ENCODE measurements around the gene CA5A.
"Not testable (repeated sequence)": the region's sequence is repeated elsewhere in the genome, so short reads cannot be mapped to it uniquely, and the experiment has no call there.

Gene CA5A

GRCh38 chr16:87869879-87870417 is 66.4 kb downstream of the CA5A start:
- not testable (repeated sequence) for H3K9me3 ChIP-seq (ENCODE audit: control insufficient read depth, insufficient read depth, low read length); H3K36me3 ChIP-seq (ENCODE audit: insufficient read depth, low read length)
- Histone ChIP-seq H3K4me1 (ENCODE audit: insufficient read depth, low read length) (peaks cover 14% of the 10 kb centered on the region), H3K9ac (ENCODE audit: low read depth, low read length) (peak overlapping the region; percentile 16; the same call in 1 of the 2 replicates)

GRCh38 chr16:87869061-87869878 is 67.1 kb downstream of the CA5A start, which contains the start of gene SLC7A5:
TSS of gene SLC7A5 (minus strand) at chr16:87869507. CDS start at chr16:87869422, 85 bp downstream.
- H3K36me3 ChIP-seq (ENCODE audit: insufficient read depth, low read length); H3K9me3 ChIP-seq (ENCODE audit: control insufficient read depth, insufficient read depth, low read length): not testable (repeated sequence)
- H3K4me1 ChIP-seq (ENCODE audit: insufficient read depth, low read length) = peaks cover 14% of the 10 kb centered on the region
- H3K9ac ChIP-seq (ENCODE audit: low read depth, low read length) = peak within 1 kb of the TSS; percentile 67

DNA sequence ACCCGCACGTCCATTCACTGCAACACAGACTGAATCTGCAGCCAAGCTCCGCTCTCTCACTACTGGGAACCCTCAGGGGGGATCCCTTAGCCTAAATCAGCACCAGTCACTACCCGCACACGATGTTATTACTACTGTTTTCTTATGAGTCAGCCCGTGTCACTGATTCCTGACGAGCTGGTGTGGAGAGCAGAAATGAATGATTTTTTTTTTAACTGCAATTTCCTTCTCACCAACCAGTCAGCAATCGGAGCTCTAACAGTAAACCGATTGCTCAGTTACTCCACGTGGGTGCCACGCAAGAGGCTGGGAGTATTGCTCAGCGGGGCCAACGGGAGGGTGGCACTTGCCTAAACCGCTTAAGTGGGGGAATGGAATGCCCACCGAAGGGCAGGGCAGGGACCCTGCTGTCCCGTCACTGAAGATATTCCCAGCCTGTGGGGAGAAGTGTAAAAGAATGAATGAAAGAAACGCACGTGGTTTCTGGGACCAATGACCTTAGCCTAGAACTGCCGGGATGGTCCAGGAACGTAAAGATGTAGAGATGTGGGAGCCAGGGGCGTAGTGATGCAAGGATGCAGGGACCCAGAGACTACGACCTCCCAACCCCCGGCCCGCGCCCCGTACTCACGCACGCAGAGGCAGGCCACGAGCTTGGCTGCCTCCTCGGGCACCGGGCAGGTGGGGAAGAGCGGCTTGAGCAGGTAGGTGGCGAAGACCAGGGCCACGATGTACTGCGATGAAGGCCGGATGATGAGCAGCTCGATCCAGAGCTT is 67.9 kb downstream of the CA5A start:
- Histone ChIP-seq H3K9ac (ENCODE audit: low read depth, low read length) (peak overlapping the region; percentile 67), H3K4me1 (ENCODE audit: insufficient read depth, low read length) (peaks cover 14% of the 10 kb centered on the region)
- not testable (repeated sequence) for H3K36me3 ChIP-seq (ENCODE audit: insufficient read depth, low read length); H3K9me3 ChIP-seq (ENCODE audit: control insufficient read depth, insufficient read depth, low read length)

DNA sequence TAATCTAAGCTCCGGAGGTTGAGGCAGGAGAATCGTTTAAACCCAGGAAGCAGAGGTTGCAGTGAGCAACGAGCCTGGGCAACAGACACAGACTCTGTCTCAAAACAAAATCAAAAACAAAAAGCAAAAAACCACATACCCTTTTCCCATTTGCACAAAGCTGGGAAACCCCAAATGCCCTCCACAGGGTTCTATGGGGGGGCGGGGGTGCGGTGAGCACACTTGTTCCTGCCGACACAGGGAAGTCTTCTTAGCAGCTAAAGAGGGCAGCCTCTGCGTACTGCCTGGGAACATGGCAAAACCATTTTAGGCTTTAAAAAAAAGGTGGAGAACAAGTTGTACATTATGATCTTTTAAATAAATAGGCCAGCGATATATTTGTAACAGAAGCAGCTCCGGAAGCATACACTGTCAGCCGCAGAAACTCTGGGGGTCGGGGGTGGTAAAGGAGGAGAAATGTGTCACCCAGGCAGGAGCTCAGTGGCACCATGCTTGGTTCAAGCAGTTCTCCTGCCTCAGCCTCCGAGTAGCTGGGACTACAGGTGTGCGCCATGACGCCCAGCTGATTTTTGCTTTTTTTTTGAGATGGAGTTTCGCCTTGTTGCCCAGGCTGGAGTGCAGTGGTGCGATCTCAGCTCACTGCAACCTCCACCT is 70.3 kb downstream of the CA5A start:
- H3K36me3 ChIP-seq (ENCODE audit: insufficient read depth, low read length); H3K9me3 ChIP-seq (ENCODE audit: control insufficient read depth, insufficient read depth, low read length); H3K4me1 ChIP-seq (ENCODE audit: insufficient read depth, low read length); H3K9ac ChIP-seq (ENCODE audit: low read depth, low read length): not testable (repeated sequence)

DNA sequence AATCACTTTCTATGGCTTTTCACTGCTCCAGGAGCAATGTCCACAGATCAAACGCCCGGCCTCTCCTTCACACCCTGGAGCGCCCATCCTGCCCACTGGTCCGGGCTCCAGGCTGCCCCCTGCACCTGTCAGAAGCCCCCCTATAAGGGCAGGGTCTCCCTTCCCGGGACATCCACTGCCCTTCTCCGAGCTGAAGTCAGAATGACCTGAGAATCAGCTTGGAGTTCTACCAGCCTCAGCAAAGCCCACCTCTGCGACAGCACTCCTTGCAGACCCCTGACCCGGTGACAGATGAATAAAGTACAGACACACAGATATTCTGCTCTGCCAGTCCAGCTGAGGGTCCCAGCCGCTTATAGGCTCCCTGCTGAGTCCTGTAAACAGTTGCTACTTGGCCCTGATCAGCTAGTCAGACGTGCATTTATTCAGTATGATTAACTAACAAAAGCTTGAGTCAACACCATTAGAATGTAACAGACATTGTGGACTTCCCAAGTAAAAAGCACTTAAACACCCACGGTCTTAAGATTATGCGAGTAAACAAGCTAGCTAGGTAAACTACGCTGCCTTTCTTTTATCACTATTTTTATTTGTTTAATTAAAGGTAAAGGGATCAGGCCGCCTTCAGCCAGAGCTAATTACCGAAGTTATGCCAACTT is 71.9 kb downstream of the CA5A start:
- Histone ChIP-seq H3K36me3 (ENCODE audit: insufficient read depth, low read length) (no peaks in the 10 kb centered on the region; the same call in 1 of the 2 replicates), H3K9ac (ENCODE audit: low read depth, low read length) (no peak overlapping the region), H3K4me1 (ENCODE audit: insufficient read depth, low read length) (peaks cover 3% of the 10 kb centered on the region; the same call in 1 of the 2 replicates), H3K9me3 (ENCODE audit: control insufficient read depth, insufficient read depth, low read length) (no peaks in the 10 kb centered on the region)

DNA sequence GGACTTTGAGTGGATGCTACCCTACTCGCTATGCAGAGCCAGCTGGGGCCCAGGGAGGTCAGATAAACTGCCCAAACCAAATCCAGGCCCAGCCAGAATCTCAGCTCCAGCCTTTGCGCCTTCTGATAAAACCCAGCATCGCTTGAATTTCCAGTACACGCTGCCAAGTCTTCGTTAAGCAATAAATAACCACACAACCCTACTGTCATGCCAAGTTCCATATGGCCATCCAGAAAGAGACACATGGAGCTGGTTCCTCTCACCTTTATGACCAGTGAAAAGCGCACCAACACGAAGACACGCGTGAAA is 73.0 kb downstream of the CA5A start:
- H3K36me3 ChIP-seq (ENCODE audit: insufficient read depth, low read length); H3K9me3 ChIP-seq (ENCODE audit: control insufficient read depth, insufficient read depth, low read length); H3K4me1 ChIP-seq (ENCODE audit: insufficient read depth, low read length); H3K9ac ChIP-seq (ENCODE audit: low read depth, low read length): not testable (repeated sequence)

- H3K9ac ChIP-seq (ENCODE audit: low read depth, low read length); H3K4me1 ChIP-seq (ENCODE audit: insufficient read depth, low read length); H3K9me3 ChIP-seq (ENCODE audit: control insufficient read depth, insufficient read depth, low read length); H3K36me3 ChIP-seq (ENCODE audit: insufficient read depth, low read length): not testable (repeated sequence)
Observed at GRCh38 chr16:87862597-87863326, 73.6 kb downstream of the CA5A start.

GRCh38 chr16:87861300-87862099 is 74.8 kb downstream of the CA5A start:
- not testable (repeated sequence) for H3K9me3 ChIP-seq (ENCODE audit: control insufficient read depth, insufficient read depth, low read length); H3K36me3 ChIP-seq (ENCODE audit: insufficient read depth, low read length); H3K4me1 ChIP-seq (ENCODE audit: insufficient read depth, low read length); H3K9ac ChIP-seq (ENCODE audit: low read depth, low read length)

DNA sequence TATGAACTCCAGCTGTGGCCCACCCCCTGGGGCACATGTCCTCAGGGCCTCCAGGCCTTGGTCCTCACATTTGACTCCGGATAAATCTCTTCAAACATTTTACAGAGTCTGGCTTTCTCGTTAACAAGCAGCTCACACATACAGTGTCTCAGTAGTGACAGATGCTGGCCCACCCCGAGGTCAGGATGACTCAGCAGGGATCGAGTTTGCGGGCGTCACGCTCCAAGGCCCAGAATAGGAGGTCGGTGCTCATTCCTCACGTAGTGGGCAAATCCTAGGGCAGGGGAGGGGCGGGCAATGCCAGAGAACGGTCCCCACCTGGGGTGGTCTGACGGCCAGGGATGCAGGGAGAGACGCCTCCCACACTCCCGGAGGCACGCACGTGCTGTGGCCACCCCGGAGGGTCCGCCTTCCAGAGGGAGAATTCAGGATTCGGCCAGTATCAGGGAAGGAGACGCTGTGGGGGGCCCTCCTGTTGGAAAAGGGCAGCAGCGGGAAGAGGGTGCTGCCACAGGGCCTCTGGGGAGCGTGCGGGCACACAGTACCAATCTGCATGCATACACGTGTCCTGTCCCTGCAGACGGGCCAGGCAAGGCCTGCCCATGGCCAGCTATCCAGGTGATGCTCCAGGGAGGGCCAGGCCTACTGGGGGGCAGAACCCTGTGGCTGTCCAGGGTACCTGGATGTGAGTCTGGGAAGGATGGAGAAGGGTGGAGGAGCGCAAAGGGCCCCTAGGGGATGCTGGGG is 75.6 kb downstream of the CA5A start:
- Histone ChIP-seq H3K4me1 (ENCODE audit: insufficient read depth, low read length) (peaks cover 3% of the 10 kb centered on the region; the same call in 1 of the 2 replicates), H3K9me3 (ENCODE audit: control insufficient read depth, insufficient read depth, low read length) (no peaks in the 10 kb centered on the region), H3K9ac (ENCODE audit: low read depth, low read length) (no peak overlapping the region), H3K36me3 (ENCODE audit: insufficient read depth, low read length) (no peaks in the 10 kb centered on the region; the same call in 1 of the 2 replicates)

GRCh38 chr16:87858151-87858993 is 78.0 kb downstream of the CA5A start:
- not testable (repeated sequence) for H3K9me3 ChIP-seq (ENCODE audit: control insufficient read depth, insufficient read depth, low read length); H3K36me3 ChIP-seq (ENCODE audit: insufficient read depth, low read length); H3K9ac ChIP-seq (ENCODE audit: low read depth, low read length)
- peaks cover 11% of the 10 kb centered on the region for H3K4me1 ChIP-seq (ENCODE audit: insufficient read depth, low read length)

DNA sequence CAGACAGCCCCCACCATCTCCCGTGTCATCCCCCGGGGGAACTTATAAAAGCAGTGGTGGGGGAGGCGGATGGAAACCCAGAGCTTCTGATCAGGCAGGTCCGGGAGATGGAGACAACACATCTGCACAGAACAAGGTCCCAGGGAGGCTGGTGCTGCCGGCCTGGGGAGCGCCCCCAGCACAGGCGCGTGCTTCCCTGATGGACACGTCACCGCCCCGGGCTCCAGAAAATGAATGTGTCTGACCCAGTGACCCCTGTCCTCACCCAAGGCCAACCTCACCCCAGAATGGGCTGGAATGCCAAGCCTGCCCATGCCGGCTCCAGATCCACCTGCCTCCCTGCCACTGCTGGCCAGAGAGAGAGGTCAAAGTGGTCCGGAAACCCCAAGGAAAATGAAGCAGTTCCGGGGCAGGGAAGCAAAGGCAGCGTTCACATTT is 79.5 kb downstream of the CA5A start:
- Histone ChIP-seq H3K36me3 (ENCODE audit: insufficient read depth, low read length) (peaks cover 4% of the 10 kb centered on the region), H3K4me1 (ENCODE audit: insufficient read depth, low read length) (peaks cover 27% of the 10 kb centered on the region), H3K9me3 (ENCODE audit: control insufficient read depth, insufficient read depth, low read length) (no peaks in the 10 kb centered on the region), H3K9ac (ENCODE audit: low read depth, low read length) (no peak overlapping the region)

Data from ES-I3 (cell line).